Neural progenitor cell (in vitro differentiated cells): ENCODE data around the gene FSTL5.

Experiments used
- CTCF ChIP-seq: fragments of 200-600 bp; sonication (generic); IDR thresholded peaks from 2 replicates; pipeline ENCODE4 v1.5.1; 2017; ENCODE audit warnings: antibody characterized with exemption, mild to moderate bottlenecking
- EZH2 ChIP-seq: fragments of 200-600 bp; sonication (generic); IDR thresholded peaks from 2 replicates; pipeline ENCODE4 v1.6.1; 2017; ENCODE audit warnings: antibody characterized with exemption, mild to moderate bottlenecking, moderate library complexity

- TF ChIP-seq CTCF, result no peak
- TF ChIP-seq EZH2, result no peak
Measured at GRCh38 chr4:161573836-161574235, 590.0 kb downstream of the FSTL5 start.
